IMR-90 (cell line): ENCODE measurements around the gene GOLGA8G. TPM values are rescaled to one million over a fixed set of nuclear protein-coding genes. Genes with fewer than 3 reads are reported as not detected.
A peak's percentile ranks its signal among the peaks of the same experiment; 100 is the strongest.
"Not testable (repeated sequence)": the region's sequence is repeated elsewhere in the genome, so short reads cannot be mapped to it uniquely, and the experiment has no call there.

Experiments
- ATAC-seq: fragments of 200-7000 bp; cut with Tn5 transposase; 2 replicates; pipeline ENCODE4 v1.9.1; 2020; ENCODE audit warnings: low read depth, mild to moderate bottlenecking, moderate library complexity
- BruUV-seq: library from RNA; stranded (reverse); fragments of 400-500 nt; replicated peaks from 2 replicates; lab custom pipeline; 2021; lab: Mats Ljungman, UMichigan
- CTCF ChIA-PET: fragments of 300-600 bp; formaldehyde crosslinking; extraction: SDS; loops from one replicate; lab custom pipeline; 2021; ENCODE audit warnings: antibody characterized with exemption; lab: Yijun Ruan, JAX
- POLR2A ChIA-PET: fragments of 300-600 bp; sonication (Branson Sonifier 250); formaldehyde crosslinking; loops from one replicate; lab custom pipeline; 2022; ENCODE audit warnings: antibody characterized with exemption; ENCODE audit not compliant: unreplicated experiment; lab: Charles Lee
- DNase-seq: peaks from one replicate; pipeline ENCODE4 v3.0.0; 2013
- H2AFZ ChIP-seq: replicated peaks from 2 replicates; pipeline ENCODE3; 2013; ENCODE audit warnings: low read length, mild to moderate bottlenecking; ENCODE audit not compliant: poor library complexity
- H2AK5ac ChIP-seq: 2 replicates; pipeline ENCODE4 v1.6.1; 2013; ENCODE audit warnings: low read depth, low read length, inconsistent platforms
- H2AK9ac ChIP-seq: replicated peaks from 2 replicates; pipeline ENCODE3; 2013; ENCODE audit warnings: mild to moderate bottlenecking, low read depth, low read length, moderate library complexity; ENCODE audit not compliant: poor library complexity
- H2BK120ac ChIP-seq: 2 replicates; pipeline ENCODE4 v1.6.1; 2013; ENCODE audit warnings: low read depth, low read length, inconsistent platforms
- H2BK15ac ChIP-seq: 3 replicates; pipeline ENCODE4 v1.6.1; 2013; ENCODE audit warnings: low read depth, low read length, inconsistent platforms
- H2BK20ac ChIP-seq: 2 replicates; pipeline ENCODE4 v1.6.1; 2013; ENCODE audit warnings: low read depth, mild to moderate bottlenecking, inconsistent platforms, low read length, moderate library complexity
- H2BK5ac ChIP-seq: 2 replicates; pipeline ENCODE4 v1.6.1; 2013; ENCODE audit warnings: mild to moderate bottlenecking, low read depth, low read length, inconsistent platforms; ENCODE audit not compliant: poor library complexity, severe bottlenecking
- H3K14ac ChIP-seq: replicated peaks from 2 replicates; pipeline ENCODE4 v1.6.1; 2013; ENCODE audit warnings: low read depth, low read length, inconsistent platforms
- H3K18ac ChIP-seq: 2 replicates; pipeline ENCODE4 v1.6.1; 2013; ENCODE audit warnings: low read depth, low read length, control low read depth
- H3K23ac ChIP-seq: 2 replicates; pipeline ENCODE4 v1.6.1; 2013; ENCODE audit warnings: low read depth, low read length, inconsistent platforms
- H3K27ac ChIP-seq: 2 replicates; pipeline ENCODE4 v1.5.1; 2013; ENCODE audit warnings: mild to moderate bottlenecking, control low read depth, low read length; ENCODE audit not compliant: insufficient read depth
- H3K27me3 ChIP-seq: 2 replicates; pipeline ENCODE4 v1.6.1; 2013; ENCODE audit warnings: low read length; ENCODE audit not compliant: control insufficient read depth, insufficient read depth
- H3K36me3 ChIP-seq: 2 replicates; pipeline ENCODE4 v1.6.1; 2013; ENCODE audit warnings: low read length, mixed read lengths; ENCODE audit not compliant: control insufficient read depth, insufficient read depth
- H3K4ac ChIP-seq: 2 replicates; pipeline ENCODE4 v1.6.1; 2013; ENCODE audit warnings: low read depth, low read length, inconsistent platforms
- H3K4me1 ChIP-seq: 2 replicates; pipeline ENCODE4 v1.6.1; 2013; ENCODE audit warnings: low read length, mixed read lengths; ENCODE audit not compliant: control insufficient read depth, insufficient read depth
- H3K4me2 ChIP-seq: 2 replicates; pipeline ENCODE4 v1.6.1; 2013; ENCODE audit warnings: low read depth, mild to moderate bottlenecking, control low read depth, low read length, moderate library complexity
- H3K4me3 ChIP-seq: 2 replicates; pipeline ENCODE4 v1.5.1; 2013; ENCODE audit warnings: low read depth, mild to moderate bottlenecking, control low read depth, low read length, moderate library complexity; ENCODE audit not compliant: insufficient read depth
- H3K56ac ChIP-seq: 2 replicates; pipeline ENCODE4 v1.6.1; 2013; ENCODE audit warnings: low read length, inconsistent platforms; ENCODE audit not compliant: insufficient read depth; ENCODE audit errors: extremely low read depth
- H3K79me1 ChIP-seq, 2 experiments: 2 replicates each; pipeline ENCODE4 v1.6.1; 2013; ENCODE audit warnings: low read length in 2 of 2, inconsistent platforms in 1 of 2, low read depth in 1 of 2
- H3K9ac ChIP-seq: 2 replicates; pipeline ENCODE4 v1.6.1; 2013; ENCODE audit warnings: low read depth, low read length, control low read depth
- H3K9me1 ChIP-seq: 2 replicates; pipeline ENCODE4 v1.6.1; 2013; ENCODE audit warnings: low read length, inconsistent platforms; ENCODE audit not compliant: insufficient read depth
- H3K9me3 ChIP-seq: 2 replicates; pipeline ENCODE4 v1.6.1; 2013; ENCODE audit warnings: low read length; ENCODE audit not compliant: control insufficient read depth, insufficient read depth
- H4K20me1 ChIP-seq: 2 replicates; pipeline ENCODE4 v1.6.1; 2013; ENCODE audit warnings: low read length, inconsistent platforms; ENCODE audit not compliant: insufficient read depth
- H4K5ac ChIP-seq: 2 replicates; pipeline ENCODE4 v1.6.1; 2013; ENCODE audit warnings: mild to moderate bottlenecking, low read depth, low read length, control low read depth
- H4K8ac ChIP-seq, 2 experiments: 2 replicates each; pipeline ENCODE4 v1.6.1; 2013; ENCODE audit warnings: low read depth in 2 of 2, low read length in 2 of 2, control low read depth in 1 of 2, inconsistent platforms in 1 of 2
- H4K91ac ChIP-seq: 2 replicates; pipeline ENCODE4 v1.6.1; 2013; ENCODE audit warnings: low read depth, low read length, inconsistent platforms; ENCODE audit not compliant: insufficient read depth
- WGBS, 2 experiments: methylation state at CpG; one replicate each; pipeline versions ENCODE4 v1.1.5 to v1.1.7; 2013; ENCODE audit warnings: missing lambda C conversion rate in 2 of 2; ENCODE audit not compliant: insufficient read length in 1 of 2; ENCODE audit errors: extremely low coverage in 2 of 2; 5-methylcytosine and 5-hydroxymethylcytosine counted together
- dilution Hi-C: fragments of 300-500 bp; cut with HindIII; formaldehyde crosslinking; loops from one replicate; pipeline ENCODE4 v1.14.3; 2018; ENCODE audit warnings: low sequenced_read_pairs; ENCODE audit not compliant: unreplicated experiment
- in situ Hi-C: fragments of 300-500 bp; cut with MboI; formaldehyde crosslinking; loops from 3 replicates; pipeline ENCODE4 v1.14.3; 2019; ENCODE audit warnings: low sequenced_read_pairs, inconsistent platforms, mixed read lengths
- intact Hi-C: fragments of 100-400 bp; cut with micrococcal nuclease; formaldehyde crosslinking; loops from 2 replicates; pipeline ENCODE4 v1.10.0; 2022
- polyA plus RNA-seq, 3 experiments: library from polyadenylated mRNA; depleted of rRNA; stranded (reverse); fragments of >200 nt; gene quantifications; 2 replicates each; pipeline ENCODE4 v1.2.3, GENCODE V29; 2012; ENCODE audit warnings: low replicate concordance in 1 of 3
- total RNA-seq: library from RNA; depleted of rRNA; stranded (reverse); fragments of >200 nt; gene quantifications from 2 replicates; pipeline ENCODE4 v1.2.3, GENCODE V29; 2012

Gene GOLGA8G
- total and polyA plus RNA-seq, 2 of the 4 experiments (the other 2 are of a cell fraction) = not detected

- H3K36me3 ChIP-seq, H3K27ac ChIP-seq, POLR2A ChIA-PET, in situ Hi-C loops, dilution Hi-C loops, H2AK9ac ChIP-seq, H3K56ac ChIP-seq, H3K4me1 ChIP-seq, H2BK5ac ChIP-seq, H3K9me3 ChIP-seq, BruUV-seq, H2BK20ac ChIP-seq, H3K18ac ChIP-seq, H3K4me3 ChIP-seq, H3K9me1 ChIP-seq, H2AK5ac ChIP-seq, H2BK120ac ChIP-seq, H4K8ac ChIP-seq, ATAC-seq, H4K91ac ChIP-seq, H4K20me1 ChIP-seq, H3K27me3 ChIP-seq, intact Hi-C loops, H4K5ac ChIP-seq, H3K9ac ChIP-seq, CTCF ChIA-PET, H3K14ac ChIP-seq, H2BK15ac ChIP-seq, H3K79me1 ChIP-seq, DNase-seq, H2AFZ ChIP-seq, H3K4me2 ChIP-seq, H3K23ac ChIP-seq, H3K4ac ChIP-seq: not testable (repeated sequence)
- no CpG with 5 or more reads among the region's 22 CpGs for WGBS, 2 experiments
Measured at GRCh38 chr15:28514128-28514527, 18.6 kb downstream of the GOLGA8G start.

- H2BK15ac ChIP-seq, H3K23ac ChIP-seq, H3K18ac ChIP-seq, H2BK5ac ChIP-seq, H3K27me3 ChIP-seq, CTCF ChIA-PET, dilution Hi-C loops, in situ Hi-C loops, H3K9ac ChIP-seq, H3K36me3 ChIP-seq, H4K8ac ChIP-seq, H4K91ac ChIP-seq, H2BK120ac ChIP-seq, POLR2A ChIA-PET, BruUV-seq, H3K27ac ChIP-seq, DNase-seq, H3K9me1 ChIP-seq, H3K9me3 ChIP-seq, H3K4me2 ChIP-seq, H4K5ac ChIP-seq, H3K79me1 ChIP-seq, H2AK9ac ChIP-seq, H3K56ac ChIP-seq, H3K4ac ChIP-seq, H3K4me1 ChIP-seq, H3K4me3 ChIP-seq, H2AK5ac ChIP-seq, H4K20me1 ChIP-seq, intact Hi-C loops, H2BK20ac ChIP-seq, H2AFZ ChIP-seq, H3K14ac ChIP-seq: not testable (repeated sequence)
- ATAC-seq = peak; percentile 14; the same call in 1 of the 2 replicates
- no CpG with 5 or more reads among the region's 63 CpGs for WGBS, 2 experiments
Measured at GRCh38 chr15:28508217-28508889, 24.4 kb downstream of the GOLGA8G start.
